Endothelial cell of umbilical vein (primary cell): Measurements from ENCODE around the gene MAN2C1. TPM values are rescaled to one million over a fixed set of nuclear protein-coding genes. Genes with fewer than 3 reads are reported as not detected.
A peak's percentile ranks its signal among the peaks of the same experiment; 100 is the strongest.

Source experiments
- BruUV-seq: library from RNA; stranded (reverse); fragments of 400-500 nt; replicated peaks from 2 replicates; lab custom pipeline; 2021; lab: Mats Ljungman, UMichigan
- CTCF ChIA-PET: fragments of 300-600, 350-600 bp; sonication (Branson Sonifier 250); formaldehyde crosslinking; loops from one replicate; lab custom pipeline; 2021; ENCODE audit warnings: antibody characterized with exemption, inconsistent platforms; lab: Charles Lee
- POLR2A ChIA-PET: fragments of 300-600, 350-600 bp; sonication (Branson Sonifier 250); formaldehyde crosslinking; loops from one replicate; lab custom pipeline; 2021; ENCODE audit warnings: antibody characterized with exemption, inconsistent platforms; lab: Charles Lee
- DNase-seq: peaks from one replicate; pipeline ENCODE4 v3.0.0-alpha.2; 2011; ENCODE audit warnings: low read depth, low spot score
- FAIRE-seq: peaks from 2 replicates; lab custom pipeline; 2011; peaks lifted over from hg19 to GRCh38; lab: Jason Lieb, UNC
- H2AFZ ChIP-seq: 2 replicates; pipeline ENCODE4 v1.6.0; 2012; ENCODE audit warnings: low read depth, low read length, control low read depth, inconsistent platforms
- H3K27ac ChIP-seq: 2 replicates; pipeline ENCODE4 v1.5.1; 2011; ENCODE audit warnings: low read depth, mild to moderate bottlenecking, control low read depth, low read length, moderate library complexity; ENCODE audit not compliant: insufficient read depth
- H3K27me3 ChIP-seq, 2 experiments: 2 replicates each; pipeline versions ENCODE4 v1.6.0 to v1.6.1; 2011; ENCODE audit warnings: low read length in 2 of 2, mixed read lengths in 1 of 2; ENCODE audit not compliant: control insufficient read depth in 2 of 2, insufficient read depth in 2 of 2
- H3K36me3 ChIP-seq, 2 experiments: 2 replicates in 1 of 2; 3 replicates in 1 of 2; pipeline ENCODE4 v1.5.1; 2011; ENCODE audit warnings: low read length in 2 of 2, mild to moderate bottlenecking in 1 of 2, moderate library complexity in 1 of 2; ENCODE audit not compliant: control insufficient read depth in 2 of 2, insufficient read depth in 2 of 2; ENCODE audit errors: extremely low read depth in 1 of 2
- H3K4me1 ChIP-seq: 3 replicates; pipeline ENCODE4 v1.5.1; 2011; ENCODE audit warnings: mild to moderate bottlenecking, low read length; ENCODE audit not compliant: control insufficient read depth, insufficient read depth; ENCODE audit errors: extremely low read depth
- H3K4me2 ChIP-seq: 2 replicates; pipeline ENCODE4 v1.6.1; 2011; ENCODE audit warnings: low read length, control low read depth, mixed read lengths; ENCODE audit not compliant: insufficient read depth
- H3K4me3 ChIP-seq, 3 experiments: fragments of 200-600 bp in 1 of 3; sonication (generic), shearing (Covaris generic) in 1 of 3; replicated peaks in 1 of 3; 2 replicates each; pipeline ENCODE4 v1.5.1; 2011 to 2016; ENCODE audit warnings: control low read depth in 3 of 3, low read length in 3 of 3, mild to moderate bottlenecking in 2 of 3, inconsistent platforms in 1 of 3, low read depth in 1 of 3, moderate library complexity in 1 of 3; ENCODE audit not compliant: insufficient read depth in 1 of 3
- H3K79me2 ChIP-seq: 2 replicates; pipeline ENCODE4 v1.6.0; 2012; ENCODE audit warnings: low read length, inconsistent platforms; ENCODE audit not compliant: control insufficient read depth, insufficient read depth
- H3K9ac ChIP-seq: replicated peaks from 2 replicates; pipeline ENCODE3; 2011; ENCODE audit warnings: low read length, control low read depth; ENCODE audit not compliant: insufficient read depth; ENCODE audit errors: extremely low read depth
- H3K9me1 ChIP-seq: replicated peaks from 3 replicates; pipeline ENCODE4 v1.6.0; 2011; ENCODE audit warnings: mild to moderate bottlenecking, low read length; ENCODE audit not compliant: control insufficient read depth, insufficient read depth; ENCODE audit errors: extremely low read depth
- H3K9me3 ChIP-seq: replicated peaks from 2 replicates; pipeline ENCODE4 v1.5.1; 2012; ENCODE audit warnings: low read length, inconsistent platforms; ENCODE audit not compliant: control insufficient read depth, insufficient read depth
- H4K20me1 ChIP-seq: replicated peaks from 2 replicates; pipeline ENCODE3; 2011; ENCODE audit warnings: mild to moderate bottlenecking, low read length; ENCODE audit not compliant: control insufficient read depth, insufficient read depth; ENCODE audit errors: extremely low read depth
- CTCF ChIP-seq, 2 donors: IDR thresholded peaks; 1 replicate in 1 of 2; 2 replicates in 1 of 2; pipeline ENCODE4 v1.5.1; 2011; ENCODE audit warnings: low read length in 2 of 2, mild to moderate bottlenecking in 2 of 2, moderate library complexity in 2 of 2, control low read depth in 1 of 2, inconsistent platforms in 1 of 2, low read depth in 1 of 2; ENCODE audit not compliant: insufficient read depth in 1 of 2; ENCODE audit errors: extremely low read depth in 1 of 2
- EZH2 ChIP-seq: IDR thresholded peaks from 2 replicates; pipeline ENCODE4 v1.6.1; 2012; ENCODE audit warnings: borderline replicate concordance, low read depth, mild to moderate bottlenecking, moderate library complexity, low read length, inconsistent platforms; ENCODE audit not compliant: severe bottlenecking
- GATA2 ChIP-seq: IDR thresholded peaks from 2 replicates; pipeline ENCODE4 v1.7.0; 2011; ENCODE audit warnings: low read depth, mild to moderate bottlenecking, moderate library complexity, mixed read lengths, low read length; ENCODE audit not compliant: insufficient read length, insufficient read depth
- MAX ChIP-seq: IDR thresholded peaks from 2 replicates; pipeline ENCODE4 v1.6.1; 2011; ENCODE audit not compliant: insufficient read depth, insufficient read length
- POLR2A ChIP-seq: IDR thresholded peaks from 2 replicates; pipeline ENCODE4 v1.6.1; 2012; ENCODE audit warnings: low read depth, mild to moderate bottlenecking, control low read depth, low read length
- POLR2AphosphoS5 ChIP-seq: IDR thresholded peaks from 2 replicates; pipeline ENCODE4 v1.6.1; 2012; ENCODE audit warnings: low read depth, mild to moderate bottlenecking, control low read depth, low read length, moderate library complexity; ENCODE audit not compliant: insufficient read depth
- dilution Hi-C: fragments of 300-500 bp; cut with MboI; formaldehyde crosslinking; loops from one replicate; pipeline ENCODE4 v1.15.0; 2019; ENCODE audit warnings: low sequenced_read_pairs; ENCODE audit not compliant: extremely low pct_ligation_motif_present
- intact Hi-C: fragments of 100-400 bp; cut with micrococcal nuclease; formaldehyde crosslinking; loops from one replicate; pipeline ENCODE4 v1.10.0; 2022
- polyA plus RNA-seq, 4 experiments: library from polyadenylated mRNA; depleted of rRNA in 3 of 4; stranded (reverse) in 3 of 4; unstranded in 1 of 4; fragments of >200 nt; gene quantifications; 2 replicates each; pipeline versions ENCODE4 v1.2.1 to v1.2.3, GENCODE V29; 2011 to 2012; ENCODE audit warnings: missing spikeins in 1 of 4
- total RNA-seq: library from RNA; stranded (reverse); gene quantifications from 2 replicates; pipeline ENCODE4 v1.2.3, GENCODE V29; 2021

The MAN2C1 gene
- total and polyA plus RNA-seq, 2 donors (not counting 3 experiments of a cell fraction or from before 2014, with no cell fraction given): 198 to 248 TPM

GRCh38 chr15:75347222-75348033 lies 21.0 kb downstream of the MAN2C1 start:
- H4K20me1 ChIP-seq: no peaks in the 10 kb centered on the region
- dilution Hi-C loops: no loop called here
- H3K4me3 ChIP-seq: peak overlapping the region; percentile 59 to 84 (median 68)
- H3K9me3 ChIP-seq: no peaks in the 10 kb centered on the region
- H3K9me1 ChIP-seq: no peaks in the 10 kb centered on the region
- TF ChIP-seq EZH2: no peak
- TF ChIP-seq MAX: no peak
- no peak for TF ChIP-seq POLR2AphosphoS5
- no peak for TF ChIP-seq GATA2
- TF ChIP-seq CTCF (IDR thresholded peaks at IDR 0.05; ENCODE audit: extremely low read depth in 1 of 2, insufficient read depth in 1 of 2, low read depth in 1 of 2, low read length in 2 of 2): no peak
- TF ChIP-seq POLR2A: no peak
- H3K27ac ChIP-seq: no peak overlapping the region
- H3K36me3 ChIP-seq: no peaks in the 10 kb centered on the region
- H3K4me2 ChIP-seq: peak overlapping the region; percentile 53
- H3K4me1 ChIP-seq: peaks cover 7% of the 10 kb centered on the region
- intact Hi-C loops: no loop called here
- H3K79me2 ChIP-seq: no peaks in the 10 kb centered on the region
- DNase-seq (peak; percentile 20), FAIRE-seq (peak; percentile 42)
- peak overlapping the region; percentile 65 for H2AFZ ChIP-seq
- CTCF ChIA-PET: no interaction called here
- BruUV-seq: TSS peak; percentile 30
- H3K27me3 ChIP-seq: no peaks in the 10 kb centered on the region
- H3K9ac ChIP-seq: peak overlapping the region; percentile 28
- POLR2A ChIA-PET: no interaction called here
